ENCODE results near the gene ANKRD24. TPM values are rescaled to one million over a fixed set of nuclear protein-coding genes. Genes with fewer than 3 reads are reported as not detected.
"Not testable (repeated sequence)": the region's sequence is repeated elsewhere in the genome, so short reads cannot be mapped to it uniquely, and the experiment has no call there.

Gene ANKRD24
- total RNA-seq, 1 donor from 2014 or later, result not detected

DNA sequence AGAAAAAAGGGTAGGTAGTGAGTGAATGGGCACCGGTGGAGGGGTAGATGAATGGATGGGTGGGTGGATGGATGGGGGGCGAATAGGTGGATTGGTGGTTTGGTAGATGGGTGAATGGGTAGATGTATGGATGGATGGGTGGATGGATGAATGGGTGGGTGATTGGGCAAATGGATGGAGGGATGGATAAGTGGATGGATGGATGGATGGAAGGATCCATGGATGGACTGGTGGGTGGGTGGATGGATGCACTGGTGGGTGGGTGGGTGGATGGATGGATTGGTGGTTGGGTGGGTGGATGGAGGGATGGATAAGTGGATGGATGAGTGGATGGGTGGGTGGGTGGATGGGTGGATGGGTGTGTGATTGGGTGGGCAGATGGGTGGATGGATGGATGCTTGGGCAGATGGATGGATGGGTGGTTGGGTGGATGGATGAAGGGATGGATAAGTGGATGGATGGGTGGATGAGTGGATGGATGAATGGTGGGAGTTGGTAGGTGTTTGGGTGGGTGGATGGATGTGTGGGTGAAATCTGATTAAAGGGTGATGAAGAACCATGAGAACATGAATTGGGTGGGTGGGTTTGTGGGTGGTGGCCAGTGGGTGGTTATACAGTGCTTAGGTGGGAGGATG is 2.3 kb downstream of the ANKRD24 start:
- H3K4me3 ChIP-seq (ENCODE audit: low read depth, low read length), result no peak overlapping the region
- no peak for DNase-seq (ENCODE audit: low read depth)
- no peak for TF ChIP-seq CTCF (conservative IDR thresholded peaks at IDR 0.05; ENCODE audit: low read depth, low read length)

GRCh38 chr19:4185413-4186086 is 3.1 kb downstream of the ANKRD24 start:
- no peak for DNase-seq (ENCODE audit: low read depth)
- H3K4me3 ChIP-seq (ENCODE audit: low read depth, low read length), result no peak overlapping the region
- TF ChIP-seq CTCF (conservative IDR thresholded peaks at IDR 0.05; ENCODE audit: low read depth, low read length), result no peak

- H3K4me3 ChIP-seq (ENCODE audit: low read depth, low read length), result no peak overlapping the region
- no peak for DNase-seq (ENCODE audit: low read depth)
- TF ChIP-seq CTCF (conservative IDR thresholded peaks at IDR 0.05; ENCODE audit: low read depth, low read length), result peak; percentile 95
These were observed 3.9 kb downstream of the ANKRD24 start for GRCh38 chr19:4186087-4186993.

DNA sequence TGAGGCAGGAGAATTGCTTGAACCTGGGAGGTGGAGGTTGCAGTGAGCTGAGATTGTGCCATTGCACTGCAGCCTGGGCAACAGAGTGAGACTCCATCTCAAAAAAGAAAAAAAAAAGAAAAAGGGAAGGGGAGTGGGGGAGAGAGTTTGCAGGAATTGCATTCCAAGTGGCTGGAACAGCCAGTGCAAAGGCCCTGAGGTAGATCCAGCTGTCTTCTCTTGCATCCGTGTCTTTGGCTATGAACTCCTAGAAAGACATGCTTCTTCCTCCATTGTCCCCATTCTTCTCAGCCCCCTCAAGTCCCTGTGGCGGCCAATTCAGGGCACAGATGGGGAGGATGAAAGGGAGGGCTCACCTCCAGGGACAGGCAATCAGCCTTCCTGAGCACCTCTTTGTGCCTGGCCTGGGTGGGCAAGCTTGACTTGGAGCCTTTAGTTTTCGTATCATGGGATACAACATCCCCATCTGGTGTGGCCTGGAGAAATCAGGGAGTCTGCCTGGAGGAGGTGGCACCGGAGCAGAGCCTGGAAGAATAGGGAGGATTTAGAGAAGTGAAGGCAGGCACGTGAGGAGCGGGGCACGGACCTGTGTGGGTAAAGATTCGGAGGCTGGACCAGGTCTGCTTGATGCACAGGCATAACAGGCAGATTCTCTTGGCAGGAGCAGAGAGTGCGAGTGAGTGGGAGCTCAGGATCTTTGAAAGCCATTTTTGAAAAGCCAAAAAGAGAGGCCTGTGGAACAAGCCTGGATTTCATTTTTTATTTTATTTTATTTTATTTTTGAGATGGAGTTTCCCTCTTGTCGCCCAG is 5.0 kb downstream of the ANKRD24 start:
- no peak for TF ChIP-seq CTCF (conservative IDR thresholded peaks at IDR 0.05; ENCODE audit: low read depth, low read length)
- no peak for DNase-seq (ENCODE audit: low read depth)
- no peak overlapping the region for H3K4me3 ChIP-seq (ENCODE audit: low read depth, low read length)

DNA sequence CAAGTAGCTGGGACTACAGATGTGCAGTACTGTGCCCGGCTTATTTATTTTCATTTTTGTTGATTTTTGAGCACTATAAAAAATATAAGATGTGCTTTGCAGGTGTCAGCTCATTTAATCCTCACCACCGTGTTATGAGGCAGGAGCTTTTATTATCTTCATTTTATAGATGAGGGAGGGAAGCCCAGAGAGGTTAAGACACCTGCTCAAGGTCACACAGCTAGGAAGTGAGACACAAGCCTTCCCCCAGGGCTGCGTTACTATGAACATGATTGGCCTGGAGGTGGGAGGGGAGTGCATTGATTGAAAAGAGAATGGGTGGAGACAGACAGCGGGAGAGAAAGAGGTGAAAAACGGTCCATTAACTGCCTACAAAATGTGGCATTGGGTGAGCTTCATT is 7.2 kb downstream of the ANKRD24 start:
- H3K4me3 ChIP-seq (ENCODE audit: low read depth, low read length), result no peak overlapping the region
- no peak for TF ChIP-seq CTCF (conservative IDR thresholded peaks at IDR 0.05; ENCODE audit: low read depth, low read length)
- DNase-seq (ENCODE audit: low read depth), result no peak

DNA sequence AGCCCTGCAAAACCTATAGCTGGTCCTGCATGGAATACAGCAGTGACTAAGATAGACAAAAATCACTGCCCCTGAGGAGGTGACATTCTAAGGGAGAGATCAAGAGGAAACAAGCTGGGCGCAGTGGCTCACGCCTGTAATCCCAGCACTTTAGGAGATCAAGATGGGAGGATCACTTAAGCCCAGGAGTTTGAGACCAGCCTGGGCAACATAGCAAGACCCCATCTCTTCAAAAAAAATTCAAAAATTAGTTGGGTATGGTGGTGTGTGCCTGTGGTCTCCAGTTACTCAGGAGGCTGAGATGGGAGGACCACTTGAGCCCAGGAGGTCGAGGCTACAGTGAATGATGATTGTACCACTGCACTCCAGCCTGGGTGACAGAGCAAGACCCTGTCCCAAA is 10.0 kb downstream of the ANKRD24 start:
- DNase-seq (ENCODE audit: low read depth); H3K4me3 ChIP-seq (ENCODE audit: low read depth, low read length): not testable (repeated sequence)

Data from epithelial cell of proximal tubule (primary cell).